ENCODE measurements around the gene LIX1. TPM values are rescaled to one million over a fixed set of nuclear protein-coding genes. Genes with fewer than 3 reads are reported as not detected.

Gene LIX1
- total RNA-seq, 4 donors from 2014 or later, result under 0.01 TPM; not detected in 2

DNA sequence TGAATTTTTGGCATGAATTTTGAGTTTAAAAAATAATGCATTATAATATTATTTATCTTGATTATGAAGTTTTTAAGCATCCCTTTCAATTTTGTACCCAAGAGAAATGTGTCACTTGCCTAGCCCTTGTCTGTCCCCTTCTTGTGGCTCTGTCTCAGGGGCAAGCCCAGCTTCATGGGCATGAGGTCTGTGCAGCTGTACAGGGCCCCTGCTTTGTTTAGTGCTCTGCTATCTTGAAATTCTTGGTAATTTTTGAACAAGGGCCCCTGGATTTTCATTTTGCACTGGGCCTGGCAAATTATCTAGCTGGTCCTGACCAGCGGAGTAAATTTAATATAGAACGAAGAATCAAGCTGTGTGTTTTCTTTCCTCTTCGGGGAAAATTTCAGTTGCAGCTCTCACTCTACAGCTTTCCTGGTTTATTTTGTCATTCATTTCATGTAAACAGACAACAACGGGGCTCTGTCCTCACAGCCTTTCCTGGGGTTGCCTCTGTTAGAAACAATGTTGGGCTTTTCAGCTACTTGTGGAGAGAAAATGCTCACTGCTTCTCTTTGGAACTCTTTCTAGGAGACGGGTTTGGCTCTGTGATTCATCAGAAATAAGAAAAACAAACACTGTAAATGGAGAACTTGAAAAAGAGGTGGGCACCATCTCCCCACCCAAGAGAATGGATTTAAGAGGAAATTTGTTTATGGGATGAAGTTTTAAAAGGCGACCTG lies 41.1 kb downstream of the LIX1 start:
- no peak for DNase-seq (ENCODE audit: low spot score in 2 of 2)
- H3K4me1 ChIP-seq, result peaks cover 0 to 27% (median 0%) of the 10 kb centered on the region in 4 donors

DNA sequence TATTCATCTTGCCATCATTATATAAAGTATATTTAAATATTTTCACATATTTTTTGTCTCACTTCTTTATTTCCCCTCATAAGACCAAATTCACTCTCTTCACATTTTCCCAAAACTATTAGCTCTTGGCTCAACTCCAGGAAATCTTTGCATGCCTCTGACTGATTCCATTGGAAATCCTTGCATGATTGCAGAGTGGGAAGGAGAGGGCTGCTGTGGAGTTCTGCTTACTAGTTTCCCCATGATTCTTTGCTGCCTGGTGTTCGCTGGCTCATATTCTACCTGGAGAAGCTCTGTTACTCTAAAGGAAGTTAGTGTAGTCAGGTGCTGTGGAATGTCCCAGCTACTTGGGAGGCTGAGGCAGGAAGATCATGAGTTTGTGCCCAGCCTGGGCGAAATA lies 41.9 kb downstream of the LIX1 start:
- Histone ChIP-seq H3K4me3 (no peak overlapping the region), H3K36me3 (no peaks in the 10 kb centered on the region), H3K4me1 (peaks cover 0 to 34% (median 0%) of the 10 kb centered on the region in 4 donors), H3K27me3 (no peaks in the 10 kb centered on the region), H3K27ac (no peak overlapping the region), H3K9me3 (no peaks in the 10 kb centered on the region)
- 38 to 45% methylated on average over 2 of the region's 2 CpGs for WGBS, 2 donors
- DNase-seq (ENCODE audit: low spot score in 2 of 2), result no peak
- TF ChIP-seq, protein P1, sequence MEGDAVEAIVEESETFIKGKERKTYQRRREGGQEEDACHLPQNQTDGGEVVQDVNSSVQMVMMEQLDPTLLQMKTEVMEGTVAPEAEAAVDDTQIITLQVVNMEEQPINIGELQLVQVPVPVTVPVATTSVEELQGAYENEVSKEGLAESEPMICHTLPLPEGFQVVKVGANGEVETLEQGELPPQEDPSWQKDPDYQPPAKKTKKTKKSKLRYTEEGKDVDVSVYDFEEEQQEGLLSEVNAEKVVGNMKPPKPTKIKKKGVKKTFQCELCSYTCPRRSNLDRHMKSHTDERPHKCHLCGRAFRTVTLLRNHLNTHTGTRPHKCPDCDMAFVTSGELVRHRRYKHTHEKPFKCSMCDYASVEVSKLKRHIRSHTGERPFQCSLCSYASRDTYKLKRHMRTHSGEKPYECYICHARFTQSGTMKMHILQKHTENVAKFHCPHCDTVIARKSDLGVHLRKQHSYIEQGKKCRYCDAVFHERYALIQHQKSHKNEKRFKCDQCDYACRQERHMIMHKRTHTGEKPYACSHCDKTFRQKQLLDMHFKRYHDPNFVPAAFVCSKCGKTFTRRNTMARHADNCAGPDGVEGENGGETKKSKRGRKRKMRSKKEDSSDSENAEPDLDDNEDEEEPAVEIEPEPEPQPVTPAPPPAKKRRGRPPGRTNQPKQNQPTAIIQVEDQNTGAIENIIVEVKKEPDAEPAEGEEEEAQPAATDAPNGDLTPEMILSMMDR (IDR thresholded peaks at IDR 0.05), result no peak
- no peak for TF ChIP-seq POLR2A (IDR thresholded peaks at IDR 0.05)
- TF ChIP-seq EP300 (IDR thresholded peaks at IDR 0.05), result no peak

More for the DNA sequence above, 41.1 kb downstream of the LIX1 start:
- peak overlapping the region in 2 of 4 donors; percentile 68 to 69 for H3K27ac ChIP-seq
- H3K36me3 ChIP-seq, result no peaks in the 10 kb centered on the region
- WGBS, 2 donors, result 33 to 46% methylated on average over 6 of the region's 6 CpGs
- H3K4me3 ChIP-seq, result no peak overlapping the region
- TF ChIP-seq, protein P1 (IDR thresholded peaks at IDR 0.05), result no peak
- TF ChIP-seq EP300 (IDR thresholded peaks at IDR 0.05), result no peak
- TF ChIP-seq POLR2A (IDR thresholded peaks at IDR 0.05), result no peak
- H3K27me3 ChIP-seq, result no peaks in the 10 kb centered on the region
- no peaks in the 10 kb centered on the region for H3K9me3 ChIP-seq

GRCh38 chr5:97098922-97099321 lies 43.5 kb downstream of the LIX1 start:
- H3K4me3 ChIP-seq, result peak overlapping the region in 2 of 4 donors; percentile 22 to 36

DNA sequence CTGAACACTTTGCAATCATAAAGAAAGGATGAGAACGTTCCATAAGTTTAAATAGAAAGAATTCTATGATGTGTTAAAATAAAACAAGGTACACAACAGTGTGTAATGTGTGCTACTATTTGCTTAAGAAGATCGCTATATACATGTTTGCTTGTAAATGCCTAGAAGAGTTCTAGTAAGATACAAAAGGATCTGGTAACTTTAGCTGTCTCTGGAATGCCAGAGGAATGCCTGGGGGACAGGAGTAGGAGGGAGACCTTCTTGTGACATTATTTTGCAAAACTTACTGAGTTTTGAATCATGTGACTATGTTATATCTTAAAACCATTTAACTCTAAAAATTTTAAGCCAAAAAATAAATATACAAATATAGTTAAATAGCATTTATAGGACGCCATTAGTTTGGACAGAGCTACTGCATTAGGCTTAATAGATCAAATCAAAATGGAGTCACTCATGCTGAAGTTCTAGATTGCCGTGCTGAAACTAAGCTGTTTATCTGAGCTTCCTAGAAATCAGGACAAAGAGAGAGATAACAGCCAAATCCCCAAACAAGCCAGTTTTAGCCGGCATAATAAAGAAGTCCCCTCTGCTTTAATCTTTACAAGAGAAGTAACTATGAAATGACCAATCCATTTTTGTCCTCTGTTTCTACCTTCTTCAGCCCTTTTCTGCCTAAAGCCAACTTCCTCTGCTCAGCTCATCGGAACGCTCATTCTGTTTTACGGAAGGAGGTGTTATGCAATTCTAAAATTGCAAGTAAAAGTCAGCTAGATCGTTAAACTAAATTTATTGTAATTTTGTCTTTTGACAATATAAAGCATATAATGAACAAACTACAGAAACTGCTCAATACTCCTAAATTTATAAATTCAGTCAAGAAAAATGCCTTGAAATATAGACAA lies 44.8 kb downstream of the LIX1 start:
- TF ChIP-seq, protein P1 (IDR thresholded peaks at IDR 0.05), result no peak
- TF ChIP-seq POLR2A (IDR thresholded peaks at IDR 0.05) (no peak), EP300 (IDR thresholded peaks at IDR 0.05) (no peak)
- no peak for DNase-seq (ENCODE audit: low spot score in 2 of 2)
- H3K4me1 ChIP-seq, result peaks cover 0 to 34% (median 0%) of the 10 kb centered on the region in 4 donors
- H3K4me3 ChIP-seq, result no peak overlapping the region
- no peak overlapping the region for H3K27ac ChIP-seq
- no peaks in the 10 kb centered on the region for H3K36me3 ChIP-seq
- H3K27me3 ChIP-seq, result no peaks in the 10 kb centered on the region
- H3K9me3 ChIP-seq, result no peaks in the 10 kb centered on the region
- 80 to 81% methylated on average over 9 of the region's 9 CpGs for WGBS, 2 donors

More at GRCh38 chr5:97098922-97099321, 43.5 kb downstream of the LIX1 start:
- DNase-seq (ENCODE audit: low spot score in 2 of 2), result no peak
- WGBS, 2 donors, result 26 to 28% methylated on average over 5 of the region's 5 CpGs
- peaks cover 0 to 34% (median 0%) of the 10 kb centered on the region in 4 donors for H3K4me1 ChIP-seq
- no peaks in the 10 kb centered on the region for H3K27me3 ChIP-seq
- H3K27ac ChIP-seq, result peak overlapping the region in 2 of 4 donors; percentile 33 to 46
- no peaks in the 10 kb centered on the region for H3K36me3 ChIP-seq
- TF ChIP-seq POLR2A (IDR thresholded peaks at IDR 0.05), result no peak
- no peak for TF ChIP-seq EP300 (IDR thresholded peaks at IDR 0.05)
- TF ChIP-seq, protein P1 (IDR thresholded peaks at IDR 0.05), result no peak
- no peaks in the 10 kb centered on the region for H3K9me3 ChIP-seq
